PC-3 (cell line): ENCODE results near the gene HHATL. TPM values are rescaled to one million over a fixed set of nuclear protein-coding genes. Genes with fewer than 3 reads are reported as not detected.

Experiments used
- ATAC-seq: fragments of 200-7000 bp; cut with Tn5 transposase; 2 replicates; pipeline ENCODE4 v1.9.1; 2020; ENCODE audit warnings: mild to moderate bottlenecking, moderate library complexity
- BruUV-seq: library from RNA; stranded (reverse); fragments of 400-500 nt; replicated peaks from 2 replicates; lab custom pipeline; 2021; lab: Mats Ljungman, UMichigan
- CTCF ChIA-PET: fragments of 300-600 bp; sonication (Branson Sonifier 250); formaldehyde crosslinking; loops from one replicate; lab custom pipeline; 2022; ENCODE audit warnings: antibody characterized with exemption; lab: Charles Lee
- POLR2A ChIA-PET: fragments of 300-600 bp; sonication (Branson Sonifier 250); formaldehyde crosslinking; loops from one replicate; lab custom pipeline; 2022; ENCODE audit warnings: antibody characterized with exemption; ENCODE audit not compliant: unreplicated experiment; lab: Charles Lee
- DNase-seq: peaks from one replicate; pipeline ENCODE4 v3.0.0-alpha.2; 2015
- H2AFZ ChIP-seq: fragments of 300-600 bp; sonication (generic); 2 replicates; pipeline ENCODE4 v1.6.0; 2016; ENCODE audit warnings: antibody characterized with exemption, low read length
- H3F3A ChIP-seq: fragments of 300-600 bp; sonication (generic); one replicate; pipeline ENCODE4 v1.6.0; 2017; ENCODE audit warnings: antibody characterized with exemption, low read length, control low read depth, mild to moderate bottlenecking; ENCODE audit not compliant: unreplicated experiment
- H3K27ac ChIP-seq: fragments of 300-600 bp; sonication (generic); 2 replicates; pipeline ENCODE4 v1.5.1; 2016; ENCODE audit warnings: mild to moderate bottlenecking, low read length
- H3K27me3 ChIP-seq: fragments of 300-600 bp; sonication (generic); 2 replicates; pipeline ENCODE4 v1.6.1; 2016; ENCODE audit warnings: low read length, mixed read lengths
- H3K36me3 ChIP-seq: fragments of 300-600 bp; sonication (generic); 2 replicates; pipeline ENCODE4 v1.6.1; 2016; ENCODE audit warnings: low read depth, mixed run types, low read length, mixed read lengths
- H3K4me1 ChIP-seq: fragments of 300-600 bp; sonication (generic); 2 replicates; pipeline ENCODE4 v1.5.1; 2016; ENCODE audit warnings: low read length; ENCODE audit not compliant: insufficient read depth
- H3K4me2 ChIP-seq: fragments of 300-600 bp; sonication (generic); 2 replicates; pipeline ENCODE4 v1.6.0; 2016; ENCODE audit warnings: low read length
- H3K4me3 ChIP-seq: fragments of 300-600 bp; sonication (generic); 2 replicates; pipeline ENCODE4 v1.5.1; 2016; ENCODE audit warnings: mild to moderate bottlenecking, low read length, mixed read lengths
- H3K79me2 ChIP-seq: fragments of 300-600 bp; sonication (generic); 2 replicates; pipeline ENCODE4 v1.6.1; 2017; ENCODE audit warnings: low read length, mixed read lengths
- H3K9ac ChIP-seq: fragments of 300-600 bp; sonication (generic); 2 replicates; pipeline ENCODE4 v1.6.0; 2016; ENCODE audit warnings: mild to moderate bottlenecking, low read length
- H3K9me2 ChIP-seq: fragments of 300-600 bp; sonication (generic); replicated peaks from 2 replicates; pipeline ENCODE4 v1.6.1; 2016; ENCODE audit warnings: mixed run types, low read length, mixed read lengths
- H3K9me3 ChIP-seq: fragments of 300-600 bp; sonication (generic); 2 replicates; pipeline ENCODE4 v1.6.1; 2016; ENCODE audit warnings: low read length, mixed read lengths
- H4K20me1 ChIP-seq: fragments of 300-600 bp; sonication (generic); 2 replicates; pipeline ENCODE4 v1.6.1; 2016; ENCODE audit warnings: low read length, mixed read lengths
- CTCF ChIP-seq: fragments of 300-600 bp; sonication (generic); conservative IDR thresholded peaks from 2 replicates; pipeline ENCODE4 v1.5.1; 2017; ENCODE audit warnings: antibody characterized with exemption, low read depth, mild to moderate bottlenecking, low read length
- EZH2 ChIP-seq: fragments of 300-600 bp; sonication (generic); IDR thresholded peaks from one replicate; pipeline ENCODE4 v1.6.1; 2017; ENCODE audit warnings: antibody characterized with exemption, mild to moderate bottlenecking, low read length; ENCODE audit not compliant: unreplicated experiment
- EZH2phosphoT487 ChIP-seq: fragments of 300-600 bp; sonication (generic); IDR thresholded peaks from 2 replicates; pipeline ENCODE4 v1.6.1; 2018; ENCODE audit warnings: mild to moderate bottlenecking, antibody characterized with exemption, low read length, borderline replicate concordance
- intact Hi-C: fragments of 100-400 bp; cut with micrococcal nuclease; formaldehyde crosslinking; loops from 2 replicates; pipeline ENCODE4 v1.9.0; 2023
- total RNA-seq: library from RNA; depleted of rRNA; stranded (reverse); fragments of >200 nt; gene quantifications from 2 replicates; pipeline ENCODE4 v1.2.3, GENCODE V29; 2014

HHATL gene
- total RNA-seq, 1 experiment from 2014 or later = not detected

DNA sequence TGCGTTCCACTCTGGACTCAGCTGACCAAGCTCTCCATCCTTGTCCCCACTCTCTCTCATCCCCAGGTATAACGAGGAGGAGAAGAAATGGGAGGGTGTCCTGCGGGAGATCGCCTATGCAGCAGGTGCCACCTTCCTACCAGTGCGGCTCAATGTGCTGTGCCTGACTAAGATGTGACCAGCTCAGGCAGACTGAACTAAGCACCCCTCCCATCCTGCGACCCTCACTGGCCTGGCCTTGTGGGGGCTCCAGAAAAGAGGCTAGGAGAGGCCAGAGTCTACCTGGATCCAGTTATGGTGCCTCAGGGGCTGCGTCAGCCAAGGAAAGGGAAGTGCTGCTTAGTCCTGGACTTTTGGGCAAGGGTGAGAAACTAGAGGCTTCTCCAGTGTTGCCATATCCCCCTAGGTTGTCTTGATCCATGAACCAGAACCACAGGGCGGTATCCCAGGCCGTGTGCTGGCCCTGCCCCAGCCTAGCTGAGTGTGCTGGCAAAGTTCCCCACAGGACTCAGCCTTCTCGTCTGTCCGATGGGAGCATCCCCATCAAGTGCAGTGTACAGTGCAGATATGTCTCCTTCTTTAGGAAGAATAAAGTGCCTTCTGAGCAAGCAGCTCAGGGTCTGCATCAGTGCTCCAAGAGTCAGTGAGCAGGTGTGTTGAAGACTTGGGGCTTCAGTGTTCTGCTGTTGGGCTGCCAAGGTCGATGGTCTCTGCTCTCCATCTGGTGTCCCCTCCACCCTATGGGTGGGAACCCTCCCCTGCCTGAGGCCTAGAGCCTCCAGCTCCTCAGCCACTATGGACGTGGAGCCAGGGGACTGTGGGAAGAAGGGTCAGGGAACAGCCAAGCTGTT lies 10.6 kb downstream of the HHATL start:
- ChIA-PET CTCF (no interaction called here), POLR2A (no interaction called here)
- no peaks in the 10 kb centered on the region for H3K27me3 ChIP-seq
- H3K9ac ChIP-seq = no peak overlapping the region
- H2AFZ ChIP-seq = no peak overlapping the region
- no peaks in the 10 kb centered on the region for H3K36me3 ChIP-seq
- no peaks in the 10 kb centered on the region for H3K4me1 ChIP-seq
- DNase-seq (no peak), ATAC-seq (no peak)
- H3F3A ChIP-seq = no peaks in the 10 kb centered on the region
- no peak overlapping the region for H3K4me3 ChIP-seq
- BruUV-seq = no TSS peak
- no peaks in the 10 kb centered on the region for H4K20me1 ChIP-seq
- no peak overlapping the region for H3K27ac ChIP-seq
- no peak for TF ChIP-seq EZH2
- TF ChIP-seq EZH2phosphoT487 = no peak
- no peak for TF ChIP-seq CTCF
- H3K9me3 ChIP-seq = no peaks in the 10 kb centered on the region
- intact Hi-C loops = no loop called here
- no peaks in the 10 kb centered on the region for H3K9me2 ChIP-seq
- no peak overlapping the region for H3K4me2 ChIP-seq
- H3K79me2 ChIP-seq = no peaks in the 10 kb centered on the region

GRCh38 chr3:42690766-42691680 lies 11.6 kb downstream of the HHATL start:
- Histone ChIP-seq H3K27me3 (no peaks in the 10 kb centered on the region), H3K9ac (no peak overlapping the region), H3K4me1 (no peaks in the 10 kb centered on the region), H3K9me3 (no peaks in the 10 kb centered on the region), H3K79me2 (no peaks in the 10 kb centered on the region), H3K27ac (no peak overlapping the region), H3K4me2 (no peak overlapping the region), H3F3A (no peaks in the 10 kb centered on the region), H3K36me3 (no peaks in the 10 kb centered on the region), H4K20me1 (no peaks in the 10 kb centered on the region), H2AFZ (no peak overlapping the region), H3K4me3 (no peak overlapping the region), H3K9me2 (no peaks in the 10 kb centered on the region)
- TF ChIP-seq CTCF (no peak), EZH2 (no peak), EZH2phosphoT487 (no peak)
- POLR2A ChIA-PET = no interaction called here
- no TSS peak for BruUV-seq
- CTCF ChIA-PET = no interaction called here
- DNase-seq (no peak), ATAC-seq (no peak)
- intact Hi-C loops = no loop called here
